ENCODE data around the gene NTM. TPM values are rescaled to one million over a fixed set of nuclear protein-coding genes. Genes with fewer than 3 reads are reported as not detected.

NTM gene
- total and polyA plus RNA-seq, 2 of the 8 experiments (the other 6 are each of a cell fraction or from before 2014, with no cell fraction given), result 13.4 to 20.0 TPM

DNA sequence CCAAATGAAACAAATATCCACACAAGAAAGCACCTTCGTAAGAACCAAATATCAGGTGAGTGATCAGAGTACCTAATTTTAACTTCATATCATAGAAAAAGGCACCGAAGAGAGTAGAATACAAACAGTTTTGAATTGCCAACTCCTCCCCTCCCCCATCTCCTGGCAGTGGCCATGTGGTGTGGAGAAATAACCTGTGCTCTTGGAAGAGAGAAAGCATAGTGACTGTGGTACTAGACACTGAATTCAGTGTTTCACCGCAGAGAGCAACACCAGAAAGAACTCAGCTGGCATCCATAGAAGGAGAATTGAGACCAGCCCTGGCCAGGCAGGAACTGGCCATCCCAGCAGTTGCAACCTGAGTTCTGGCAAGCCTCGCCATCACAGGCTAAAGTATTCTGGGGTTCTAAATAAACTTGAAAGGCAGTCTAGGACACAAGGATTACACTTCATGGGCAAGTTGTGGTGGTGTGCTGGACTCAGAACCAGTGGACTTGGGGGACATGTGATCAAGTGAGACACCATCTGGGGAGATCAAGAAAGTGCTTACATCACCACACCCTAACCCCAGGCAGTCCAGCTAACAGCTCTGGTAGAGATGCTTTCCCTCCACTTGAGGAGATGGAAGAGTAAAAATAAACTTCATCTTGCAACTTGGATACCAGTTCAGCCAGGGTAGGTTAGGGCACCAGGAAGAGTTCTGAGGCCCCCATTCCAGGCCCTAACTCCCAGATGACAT is 1003.2 kb downstream of the NTM start (continued):
- TF ChIP-seq ATF3 (IDR thresholded peaks at IDR 0.05; ENCODE audit: insufficient read depth, low read depth, low read length) (no peak), RNF2 (IDR thresholded peaks at IDR 0.05; ENCODE audit: borderline replicate concordance, low read depth, low read length, missing control alignments, poor library complexity, severe bottlenecking) (no peak), MAFK (IDR thresholded peaks at IDR 0.05; ENCODE audit: low read depth, low read length) (no peak), KDM5A (IDR thresholded peaks at IDR 0.05; ENCODE audit: low read length) (no peak), ASH2L (IDR thresholded peaks at IDR 0.05; ENCODE audit: low read length) (no peak), HDAC2 (IDR thresholded peaks at IDR 0.05; ENCODE audit: borderline replicate concordance in 1 of 2, low read depth in 2 of 2, low read length in 2 of 2) (no peak), CHD2 (IDR thresholded peaks at IDR 0.05; ENCODE audit: low read length) (no peak), YY1 (IDR thresholded peaks at IDR 0.05; ENCODE audit: low read depth, low read length) (no peak)
